Esophagus squamous epithelium (tissue), 5 donors: Measurements from ENCODE around the gene SCMH1. TPM values are rescaled to one million over a fixed set of nuclear protein-coding genes. Genes with fewer than 3 reads are reported as not detected.

Source experiments
- DNase-seq: peaks from one replicate; lab custom pipeline; 2025; lab: John Stamatoyannopoulos, UW
- H3K27ac ChIP-seq, 4 donors: fragments of 200-600 bp; sonication (generic); one replicate each; pipeline ENCODE4 v1.5.1; 2016 to 2019; ENCODE audit warnings: mild to moderate bottlenecking in 1 of 4
- H3K27me3 ChIP-seq, 4 donors: fragments of 200-600 bp; sonication (generic); 1 replicate in 3 of 4; 2 replicates in 1 of 4; pipeline versions ENCODE4 v1.5.1 to v1.6.0; 2017 to 2021; ENCODE audit warnings: antibody characterized with exemption in 1 of 4
- H3K36me3 ChIP-seq, 3 donors: fragments of 200-600 bp; sonication (generic); one replicate each; pipeline ENCODE4 v1.5.1; 2016 to 2019
- H3K4me1 ChIP-seq, 3 donors: fragments of 200-600 bp; sonication (generic); one replicate each; pipeline ENCODE4 v1.5.1; 2017 to 2019
- H3K4me3 ChIP-seq, 4 donors: fragments of 200-600 bp; sonication (generic); 1 replicate in 3 of 4; 2 replicates in 1 of 4; pipeline ENCODE4 v1.5.1; 2016 to 2019; ENCODE audit warnings: mild to moderate bottlenecking in 2 of 4, moderate library complexity in 1 of 4
- H3K9me3 ChIP-seq, 3 donors: fragments of 200-600 bp; sonication (generic); one replicate each; pipeline ENCODE4 v1.5.1; 2016 to 2019
- POLR2A ChIP-seq, 4 donors: fragments of 450-650 bp; IDR thresholded peaks; one replicate each; pipeline ENCODE4 v1.6.1; 2017; ENCODE audit warnings: antibody characterized with exemption in 4 of 4, mild to moderate bottlenecking in 4 of 4, moderate library complexity in 3 of 4
- WGBS, 2 donors: methylation state at CpG; one replicate each; pipeline ENCODE4 v1.1.5; 2018; 5-methylcytosine and 5-hydroxymethylcytosine counted together
- intact Hi-C: fragments of 100-400 bp; cut with DNase I; formaldehyde crosslinking; loops from one replicate; pipeline ENCODE4 v1.15.0; 2022
- total RNA-seq, 4 donors: library from RNA; depleted of rRNA; stranded (reverse); fragments of >200 nt; gene quantifications; one replicate each; pipeline ENCODE4 v1.1.0, GENCODE V29; 2016
- TF ChIP-seq, protein P1 (sequence below), 6 experiments: fragments of 450-650 bp in 4 of 6; fragments of 200-600 bp in 2 of 6; sonication (generic) in 2 of 6; IDR thresholded peaks; one replicate each; pipeline ENCODE4 v1.5.1; 2016 to 2019; ENCODE audit warnings: antibody characterized with exemption in 6 of 6, mild to moderate bottlenecking in 4 of 6, moderate library complexity in 4 of 6
- donor health status: DM: yes; HTN: yes; CAD: no.

The SCMH1 gene
- total RNA-seq, 4 donors from 2014 or later: 4.4 to 46.9 (median 16.3) TPM

GRCh38 chr1:41241354-41241748 is 755 bp downstream of the SCMH1 start:
- Histone ChIP-seq H3K4me3 (peak overlapping the region; percentile 66 to 98 (median 94)), H3K4me1 (peaks cover 0 to 42% (median 7%) of the 10 kb centered on the region in 3 donors), H3K9me3 (no peaks in the 10 kb centered on the region), H3K36me3 (no peaks in the 10 kb centered on the region), H3K27ac (peak overlapping the region; percentile 88 to 97 (median 94)), H3K27me3 (no peaks in the 10 kb centered on the region)
- WGBS, 2 donors: no CpG with 5 or more reads among the region's 45 CpGs
- intact Hi-C loops: no loop called here
- TF ChIP-seq, protein P1, sequence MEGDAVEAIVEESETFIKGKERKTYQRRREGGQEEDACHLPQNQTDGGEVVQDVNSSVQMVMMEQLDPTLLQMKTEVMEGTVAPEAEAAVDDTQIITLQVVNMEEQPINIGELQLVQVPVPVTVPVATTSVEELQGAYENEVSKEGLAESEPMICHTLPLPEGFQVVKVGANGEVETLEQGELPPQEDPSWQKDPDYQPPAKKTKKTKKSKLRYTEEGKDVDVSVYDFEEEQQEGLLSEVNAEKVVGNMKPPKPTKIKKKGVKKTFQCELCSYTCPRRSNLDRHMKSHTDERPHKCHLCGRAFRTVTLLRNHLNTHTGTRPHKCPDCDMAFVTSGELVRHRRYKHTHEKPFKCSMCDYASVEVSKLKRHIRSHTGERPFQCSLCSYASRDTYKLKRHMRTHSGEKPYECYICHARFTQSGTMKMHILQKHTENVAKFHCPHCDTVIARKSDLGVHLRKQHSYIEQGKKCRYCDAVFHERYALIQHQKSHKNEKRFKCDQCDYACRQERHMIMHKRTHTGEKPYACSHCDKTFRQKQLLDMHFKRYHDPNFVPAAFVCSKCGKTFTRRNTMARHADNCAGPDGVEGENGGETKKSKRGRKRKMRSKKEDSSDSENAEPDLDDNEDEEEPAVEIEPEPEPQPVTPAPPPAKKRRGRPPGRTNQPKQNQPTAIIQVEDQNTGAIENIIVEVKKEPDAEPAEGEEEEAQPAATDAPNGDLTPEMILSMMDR (IDR thresholded peaks at IDR 0.05): no peak
- TF ChIP-seq POLR2A (IDR thresholded peaks at IDR 0.05): peak in 1 of 4 donors; percentile 31
- DNase-seq: no peak

DNA sequence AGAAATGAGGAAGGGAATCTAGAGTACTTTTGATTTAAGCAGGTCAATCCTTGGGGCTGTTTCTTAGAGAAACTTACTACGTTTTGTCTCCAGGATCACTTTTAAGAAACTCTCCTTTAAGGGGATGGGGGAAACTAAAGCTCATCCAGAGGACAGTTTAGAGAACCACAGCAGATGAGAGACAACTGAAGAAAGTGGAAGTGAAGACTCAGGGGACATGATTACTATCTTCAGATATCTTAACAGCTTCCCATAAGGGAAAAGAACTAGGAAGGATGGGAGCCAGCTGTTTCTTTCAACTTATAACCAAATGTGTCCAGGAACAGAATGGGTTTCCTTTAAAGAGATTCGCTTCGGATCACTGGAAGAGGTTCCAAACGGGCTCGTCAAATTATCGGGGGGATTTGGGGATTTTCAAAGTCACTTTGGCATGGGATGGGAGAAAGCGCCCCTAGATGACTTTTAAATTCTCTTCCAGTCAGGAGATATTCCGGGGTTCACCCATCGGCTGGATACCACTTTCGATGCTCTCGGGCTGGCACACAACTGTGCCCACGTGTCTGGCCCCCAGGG is 1.2 kb downstream of the SCMH1 start:
- Histone ChIP-seq H3K36me3 (no peaks in the 10 kb centered on the region), H3K4me1 (peaks cover 0 to 42% (median 7%) of the 10 kb centered on the region in 3 donors), H3K9me3 (no peaks in the 10 kb centered on the region), H3K27me3 (no peaks in the 10 kb centered on the region), H3K4me3 (peak overlapping the region; percentile 66 to 98 (median 94)), H3K27ac (peak overlapping the region; percentile 88 to 97 (median 94))
- intact Hi-C loops: no loop called here
- WGBS, 2 donors: 14 to 18% methylated on average over 7 to 8 of the region's 12 CpGs
- TF ChIP-seq, protein P1 (IDR thresholded peaks at IDR 0.05): no peak
- TF ChIP-seq POLR2A (IDR thresholded peaks at IDR 0.05): no peak
- DNase-seq: no peak

DNA sequence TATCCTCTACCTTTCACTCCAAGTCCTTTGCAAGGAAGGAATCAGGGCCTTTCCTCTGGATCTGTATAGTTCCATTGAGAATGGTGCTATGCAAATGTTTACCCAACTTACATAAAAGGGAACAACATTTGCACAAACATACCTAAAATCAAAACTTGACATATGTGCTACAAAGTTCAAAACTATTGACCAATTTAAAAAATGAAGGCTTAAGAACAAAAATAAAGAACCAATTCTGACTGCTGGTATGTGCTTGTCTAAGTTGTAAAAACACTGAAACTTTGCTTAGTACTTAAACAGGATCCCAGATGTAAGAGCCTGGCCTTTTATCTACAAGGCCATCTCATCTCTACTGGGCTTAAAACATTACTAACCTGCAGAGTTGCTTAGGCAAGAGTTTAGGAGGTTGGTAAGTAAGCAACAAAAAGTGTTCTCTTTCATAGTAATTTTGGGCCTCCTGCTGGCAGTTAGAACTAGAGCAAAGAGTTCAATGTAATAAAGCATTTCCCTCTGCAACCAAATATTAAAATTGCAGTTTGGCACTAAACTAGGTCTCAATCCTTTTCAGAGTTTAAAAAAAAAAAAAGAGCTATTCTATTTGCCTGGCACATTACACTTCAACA is 2.0 kb downstream of the SCMH1 start:
- Histone ChIP-seq H3K4me1 (peaks cover 0 to 42% (median 7%) of the 10 kb centered on the region in 3 donors), H3K9me3 (no peaks in the 10 kb centered on the region), H3K36me3 (no peaks in the 10 kb centered on the region), H3K27me3 (no peaks in the 10 kb centered on the region), H3K4me3 (no peak overlapping the region), H3K27ac (peak overlapping the region in 2 of 4 donors; percentile 88 to 96)
- no peak for TF ChIP-seq POLR2A (IDR thresholded peaks at IDR 0.05)
- TF ChIP-seq, protein P1 (IDR thresholded peaks at IDR 0.05): peak in 3 of 6 experiments; percentile 8 to 35 (median 12)
- no peak for DNase-seq
- intact Hi-C loops: no loop called here

DNA sequence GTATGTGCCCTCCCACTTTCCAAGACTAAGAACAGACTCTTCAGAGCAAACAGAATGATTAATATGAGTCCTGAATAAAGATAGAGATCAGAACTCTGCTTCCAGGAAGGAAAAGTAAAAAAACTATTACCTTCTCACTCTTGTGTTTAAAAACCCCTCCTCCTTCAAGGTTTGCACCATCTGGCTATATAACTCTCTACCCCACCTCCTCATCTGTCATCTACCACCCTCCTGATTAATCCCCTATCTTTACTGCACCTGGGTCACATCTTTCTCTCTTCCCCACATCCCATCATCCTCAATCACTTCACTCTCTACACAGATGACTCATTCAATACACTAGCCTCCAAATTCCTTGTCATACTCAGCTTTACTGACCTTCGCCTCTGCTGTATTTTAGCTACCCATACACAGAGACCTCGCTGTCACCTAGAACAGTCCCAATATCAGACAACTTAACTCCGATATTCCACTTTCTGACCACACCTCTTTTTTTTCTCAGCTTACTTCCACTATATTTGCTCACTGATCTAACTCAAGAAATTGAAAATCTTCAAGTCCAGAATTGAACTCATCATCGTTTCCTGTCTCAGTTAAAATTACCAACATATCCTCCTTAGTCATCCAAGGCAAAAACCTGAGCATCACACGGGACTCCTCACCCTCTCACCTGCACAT is 3.7 kb downstream of the SCMH1 start:
- Histone ChIP-seq H3K9me3 (no peaks in the 10 kb centered on the region), H3K4me1 (peaks cover 3 to 56% (median 7%) of the 10 kb centered on the region in 3 donors), H3K27ac (no peak overlapping the region), H3K36me3 (no peaks in the 10 kb centered on the region), H3K27me3 (no peaks in the 10 kb centered on the region), H3K4me3 (no peak overlapping the region)
- intact Hi-C loops: no loop called here
- WGBS, 2 donors: 51 to 57% methylated on average over 5 of the region's 5 CpGs
- no peak for DNase-seq
- TF ChIP-seq, protein P1 (IDR thresholded peaks at IDR 0.05): no peak
- no peak for TF ChIP-seq POLR2A (IDR thresholded peaks at IDR 0.05)

DNA sequence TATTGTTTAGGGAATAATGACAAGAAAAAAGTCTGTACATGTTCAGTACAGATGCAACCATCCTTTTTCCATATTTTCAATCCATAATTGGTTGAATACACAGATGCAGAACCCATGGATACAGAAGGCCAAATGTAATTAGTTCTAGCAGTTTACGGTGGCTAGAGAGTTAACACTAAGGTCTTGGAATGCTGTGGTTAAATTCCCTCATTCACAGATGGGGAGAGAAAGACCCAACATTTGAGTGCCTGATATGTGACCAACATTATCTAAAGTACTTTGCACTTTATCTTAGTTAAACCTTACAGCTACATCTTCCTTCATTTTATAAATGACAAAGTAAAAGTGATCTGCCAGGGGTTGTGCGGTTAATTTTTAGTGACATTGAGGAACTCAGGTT is 5.3 kb downstream of the SCMH1 start:
- 78 to 86% methylated on average over 2 of the region's 2 CpGs for WGBS, 2 donors
- Histone ChIP-seq H3K36me3 (no peaks in the 10 kb centered on the region), H3K9me3 (no peaks in the 10 kb centered on the region), H3K27ac (no peak overlapping the region), H3K27me3 (no peaks in the 10 kb centered on the region), H3K4me1 (peaks cover 0 to 47% (median 3%) of the 10 kb centered on the region in 3 donors), H3K4me3 (no peak overlapping the region)
- intact Hi-C loops: no loop called here
- TF ChIP-seq, protein P1 (IDR thresholded peaks at IDR 0.05): no peak
- TF ChIP-seq POLR2A (IDR thresholded peaks at IDR 0.05): no peak
- DNase-seq: no peak
